ENCODE measurements around the gene TENM3.

Gene TENM3

DNA sequence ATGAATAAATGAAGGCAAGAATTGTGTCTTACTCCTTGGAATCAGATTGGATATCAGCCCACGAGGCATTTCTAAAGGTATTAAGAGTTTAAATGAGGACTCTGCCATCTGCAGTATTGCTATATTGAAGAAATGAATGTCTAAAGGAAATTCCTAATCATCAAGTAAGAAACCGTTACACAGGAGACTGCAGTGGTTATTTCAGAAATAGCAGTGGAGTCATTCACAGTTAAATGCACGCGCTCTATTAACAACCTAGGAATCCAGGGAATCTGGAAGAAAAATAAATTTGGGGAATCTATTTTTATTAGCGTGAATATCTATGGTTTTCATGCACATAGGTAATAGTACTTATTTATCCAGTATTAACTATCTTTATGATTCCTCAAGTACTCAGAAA lies 334.2 kb downstream of the TENM3 start:
- DNase-seq: no peak

DNA sequence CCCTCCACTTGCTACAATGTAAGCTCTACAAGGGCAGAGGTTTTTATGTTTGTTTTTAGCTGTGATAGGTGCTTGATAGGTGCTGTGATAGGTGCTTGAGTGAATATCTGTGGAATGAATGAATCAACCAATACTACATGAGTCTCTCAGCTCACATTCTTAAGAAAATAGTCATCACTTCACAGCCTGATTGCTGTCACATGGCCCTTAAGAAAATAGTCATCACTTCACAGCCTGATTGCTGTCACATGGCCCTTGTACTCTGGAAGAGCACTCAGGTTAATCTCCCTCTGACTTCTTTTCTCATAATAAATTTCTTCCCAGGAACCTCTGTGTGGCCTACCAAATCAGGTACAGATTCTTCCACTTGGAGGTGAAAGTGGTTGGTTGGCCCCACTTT lies 335.2 kb downstream of the TENM3 start:
- DNase-seq: no peak

DNA sequence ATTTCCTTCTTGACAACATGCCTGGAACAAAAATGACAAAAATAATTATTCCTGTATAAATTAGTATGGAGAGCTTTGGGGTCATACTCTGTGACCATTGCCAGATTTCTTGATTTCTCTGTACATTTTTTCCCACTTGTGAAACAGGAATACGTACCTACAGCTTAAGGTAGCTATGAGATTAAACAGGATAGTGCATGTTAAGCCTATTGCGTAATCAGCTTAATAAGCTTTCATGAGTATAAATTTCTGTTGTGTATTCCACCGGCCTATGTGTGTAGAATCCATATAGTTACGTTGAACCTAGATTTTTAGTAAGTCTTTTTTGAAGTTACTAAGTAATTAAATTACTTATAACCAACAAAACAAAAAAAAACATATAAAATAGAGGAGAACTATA lies 339.0 kb downstream of the TENM3 start:
- no peak for DNase-seq

DNA sequence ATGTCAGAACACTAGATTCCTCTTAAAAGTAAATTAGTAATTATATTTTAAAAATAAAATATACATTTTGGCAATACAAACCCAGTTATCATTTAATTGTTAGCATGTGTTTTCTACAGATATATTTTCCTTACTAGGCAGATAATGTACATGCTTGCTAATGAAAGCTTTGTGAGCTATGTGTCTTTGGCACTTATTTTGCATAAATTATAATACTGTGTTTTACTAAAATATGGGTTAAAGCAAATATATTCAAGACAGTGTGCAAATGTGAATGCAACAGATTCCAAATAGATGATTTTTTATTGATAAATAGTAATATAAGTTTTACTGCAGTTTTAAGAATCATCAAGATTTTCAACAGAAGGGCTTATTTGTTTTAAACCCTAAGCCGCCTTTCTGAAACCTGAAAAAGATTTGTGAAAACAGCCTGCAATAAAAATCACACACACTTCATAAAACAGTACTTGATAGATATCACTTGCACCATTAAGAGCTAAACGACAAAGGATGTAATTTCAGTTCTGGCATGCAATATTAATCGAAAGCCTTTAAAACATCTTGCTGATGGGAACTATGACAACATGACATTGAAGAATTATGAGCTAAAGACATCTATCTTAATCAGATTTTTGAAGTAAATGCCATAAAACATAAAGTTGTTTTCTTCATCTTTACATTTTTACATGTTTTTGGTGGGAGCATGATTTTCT lies 340.7 kb downstream of the TENM3 start:
- no peak for DNase-seq

DNA sequence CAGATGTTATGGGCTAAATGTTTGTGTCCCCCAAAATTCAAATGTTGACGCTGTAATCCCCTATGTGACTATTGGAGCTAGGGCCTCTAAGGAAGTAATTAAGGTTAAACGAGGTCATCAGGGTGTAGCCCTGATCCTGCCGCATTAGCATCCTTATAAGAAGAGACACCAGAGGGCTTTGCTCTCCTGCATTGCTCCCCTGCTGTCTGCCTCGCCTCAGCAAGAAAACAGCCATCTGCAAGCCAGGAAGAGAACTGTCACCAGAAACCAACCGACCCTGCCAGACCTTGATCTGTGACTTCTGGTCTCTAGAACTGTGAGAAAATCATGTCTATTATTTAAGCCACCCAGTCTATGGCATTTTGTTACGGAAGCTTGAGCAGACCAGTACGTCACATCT lies 342.1 kb downstream of the TENM3 start:
- no peak for DNase-seq

DNA sequence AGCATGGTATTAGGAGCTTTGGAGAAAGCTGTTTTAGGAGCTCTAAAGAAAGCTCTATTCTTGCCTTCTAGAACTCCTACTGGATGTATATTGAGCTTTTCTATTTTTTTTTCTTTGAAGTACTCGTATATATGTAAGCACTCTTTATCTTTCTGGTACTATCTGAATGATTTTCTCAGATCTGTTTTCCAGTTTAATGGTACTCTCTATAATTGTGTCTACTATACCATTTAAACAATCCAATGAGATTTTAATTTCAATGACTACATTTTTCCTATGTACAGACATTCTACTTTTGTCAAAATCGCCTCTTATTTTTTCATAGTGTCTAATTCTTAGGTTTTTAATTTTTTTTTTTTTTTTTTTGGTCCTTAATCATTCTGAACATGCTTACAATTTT lies 345.9 kb downstream of the TENM3 start:
- DNase-seq: no peak

DNA sequence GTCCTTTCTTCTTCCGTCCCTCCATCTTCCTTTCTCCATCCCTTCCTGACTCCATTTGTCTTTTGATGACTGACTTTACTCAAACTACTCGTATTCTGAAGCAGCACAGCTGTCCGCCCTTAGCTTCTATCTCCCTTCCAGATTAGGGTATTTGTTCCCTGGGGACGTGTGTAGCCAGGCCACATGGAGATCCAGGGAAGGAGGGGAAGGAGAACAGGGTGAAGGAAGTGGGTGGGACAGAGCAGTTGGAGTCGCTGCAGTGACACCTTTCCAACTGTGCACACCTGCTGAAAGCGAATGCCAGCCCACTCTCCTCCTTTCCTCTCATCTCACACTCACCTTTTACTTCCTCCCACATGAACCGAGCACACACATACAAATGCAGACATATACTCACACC lies 350.2 kb downstream of the TENM3 start:
- no peak for DNase-seq

DNA sequence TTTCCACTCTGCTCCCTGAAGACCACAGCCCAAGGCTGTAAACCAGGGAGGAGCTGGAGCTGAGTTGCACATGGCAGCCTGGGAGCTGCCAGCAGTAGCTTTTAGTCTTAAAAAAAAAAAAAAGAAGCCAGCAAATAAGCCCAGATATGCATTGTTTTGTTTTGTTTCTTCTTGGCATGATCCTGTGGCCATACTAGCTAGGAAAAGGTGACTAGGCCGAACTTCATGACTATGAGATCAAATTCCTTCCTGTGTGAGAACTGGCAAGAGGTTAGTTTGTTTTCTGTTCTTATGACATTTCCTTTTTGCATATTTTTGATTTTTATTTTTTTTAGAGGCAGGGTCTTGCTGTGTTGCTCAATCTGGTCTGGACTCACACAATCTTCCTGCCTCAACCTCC lies 350.7 kb downstream of the TENM3 start:
- DNase-seq: no peak

DNA sequence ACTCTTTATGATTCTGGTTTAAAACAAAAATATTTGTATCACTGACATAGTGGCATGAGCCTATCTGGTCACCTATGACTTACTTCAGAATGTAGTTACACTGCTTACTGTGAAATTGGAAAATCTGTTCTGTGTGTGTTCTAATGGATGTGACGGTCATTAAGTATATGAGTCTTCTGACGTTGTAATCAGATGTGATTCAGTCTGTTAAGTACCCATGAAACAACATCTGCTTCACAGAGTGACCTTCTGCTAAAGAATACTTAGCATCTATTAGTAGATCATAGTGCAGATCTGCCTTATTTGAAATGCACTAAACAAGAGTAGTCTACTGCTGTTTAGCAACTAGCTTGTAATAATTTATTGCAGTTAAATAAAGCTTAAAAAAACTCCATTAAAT lies 356.9 kb downstream of the TENM3 start:
- peak; percentile 13 for DNase-seq

DNA sequence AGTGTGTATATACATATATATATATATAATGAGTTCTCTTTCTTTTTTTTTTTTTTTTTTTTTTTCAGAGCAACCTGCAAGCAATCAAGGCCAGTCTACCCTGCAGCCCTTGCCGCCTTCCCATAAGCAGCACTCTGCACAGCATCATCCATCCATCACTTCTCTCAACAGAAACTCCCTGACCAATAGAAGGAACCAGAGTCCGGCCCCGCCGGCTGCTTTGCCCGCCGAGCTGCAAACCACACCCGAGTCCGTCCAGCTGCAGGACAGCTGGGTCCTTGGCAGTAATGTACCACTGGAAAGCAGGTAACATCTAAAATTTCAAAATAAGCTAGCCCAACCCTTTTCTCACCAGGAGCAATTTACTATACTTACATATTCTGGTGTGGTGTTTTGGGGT lies 357.7 kb downstream of the TENM3 start:
- DNase-seq: no peak

DNA sequence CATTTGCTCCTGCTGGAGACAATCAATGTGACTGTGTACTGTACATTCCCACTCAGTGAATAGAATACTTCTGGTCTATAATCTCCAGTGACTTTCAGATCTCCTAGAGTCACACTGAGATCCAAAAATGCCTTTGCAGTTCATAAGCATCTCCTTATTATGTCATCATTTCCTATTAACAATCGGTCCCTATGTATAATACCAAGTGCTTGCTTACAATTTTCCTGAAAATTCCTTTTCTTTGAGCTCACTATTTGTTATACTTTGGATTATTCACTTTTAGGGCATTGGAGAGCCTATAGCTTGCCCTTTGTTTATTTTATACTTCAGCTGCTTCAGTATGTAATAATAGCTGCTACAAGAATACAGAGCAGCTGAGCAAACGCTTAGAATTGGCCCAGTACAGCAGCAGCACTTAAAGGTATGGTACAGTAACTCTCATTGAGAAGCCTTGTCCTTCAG lies 361.0 kb downstream of the TENM3 start:
- peak; percentile 80 for DNase-seq

DNA sequence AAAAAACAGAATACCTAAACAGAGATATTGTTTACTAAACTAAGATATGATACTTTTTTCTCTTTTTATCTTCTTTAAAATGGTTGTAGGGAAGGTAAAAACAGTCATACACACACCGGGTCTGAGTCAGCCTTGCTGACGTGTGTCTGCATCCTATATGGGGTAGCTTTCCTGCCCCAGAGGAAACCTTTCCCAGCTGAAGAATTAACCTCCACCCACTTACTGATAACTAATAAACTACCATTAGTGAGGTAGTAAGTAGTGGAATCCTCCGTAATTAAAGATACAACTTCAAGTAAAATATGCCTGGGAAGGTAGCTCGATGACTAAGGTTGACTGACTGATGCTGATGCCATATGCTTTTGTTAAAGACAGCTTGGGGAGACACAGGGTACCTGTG lies 361.8 kb downstream of the TENM3 start:
- no peak for DNase-seq

DNA sequence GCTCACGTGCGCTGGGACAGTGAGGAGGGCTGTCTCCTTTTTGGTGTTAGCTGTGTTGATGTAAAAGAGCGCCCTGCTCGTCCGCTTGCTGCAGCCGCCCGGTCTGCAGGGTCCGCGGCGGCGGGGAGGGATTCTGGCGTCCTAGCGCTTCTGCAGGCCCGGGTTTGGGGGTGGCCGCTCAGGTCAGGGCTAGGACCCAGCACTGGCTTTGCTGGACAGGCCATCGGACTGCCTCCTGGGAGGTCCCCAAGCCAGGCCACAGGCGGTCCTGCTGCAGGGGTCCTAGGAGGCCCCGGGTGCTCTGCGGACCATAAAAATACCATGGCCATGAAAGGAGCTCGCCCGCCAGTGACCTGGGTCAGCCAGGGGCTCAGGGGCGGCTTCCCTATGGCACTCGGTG lies 365.3 kb downstream of the TENM3 start:
- no peak for DNase-seq

DNA sequence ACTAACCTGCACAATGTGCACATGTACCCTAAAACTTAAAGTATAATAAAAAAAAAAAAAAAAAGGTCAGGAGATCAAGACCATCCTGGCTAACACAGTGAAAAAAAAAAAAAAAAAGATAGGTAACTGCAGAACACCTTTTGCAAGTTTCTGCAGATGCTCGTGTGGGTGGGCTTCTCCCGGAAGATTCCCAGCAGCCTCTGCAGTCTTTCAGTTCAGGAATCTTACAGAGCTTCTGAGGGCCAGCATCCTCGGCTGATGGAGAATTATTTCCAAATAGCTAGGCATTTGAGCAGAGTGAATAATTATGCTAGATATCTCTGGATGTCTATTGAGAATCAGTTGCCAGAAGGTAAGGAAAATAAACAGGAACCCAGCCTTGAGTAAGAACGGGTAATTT lies 373.3 kb downstream of the TENM3 start:
- DNase-seq: no peak

DNA sequence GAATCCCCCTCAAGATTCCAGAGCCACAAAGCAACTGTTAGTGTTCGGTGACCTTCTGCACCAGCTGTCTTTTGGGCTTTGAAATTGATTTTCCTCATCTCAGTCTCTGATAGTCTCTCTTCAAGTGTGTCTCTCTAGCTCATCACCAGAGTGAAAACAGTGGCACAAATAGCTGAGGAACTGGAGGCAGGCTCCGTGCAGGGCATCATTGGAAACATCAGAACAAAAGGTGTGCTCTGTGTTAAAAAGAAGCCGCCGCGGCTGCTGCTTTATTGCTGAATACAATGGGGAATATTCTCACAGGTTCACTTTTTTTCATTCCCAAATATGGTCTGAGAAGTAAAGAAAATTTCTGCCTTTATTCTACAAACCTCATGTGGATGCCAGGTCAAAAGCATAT lies 376.5 kb downstream of the TENM3 start:
- DNase-seq: no peak

DNA sequence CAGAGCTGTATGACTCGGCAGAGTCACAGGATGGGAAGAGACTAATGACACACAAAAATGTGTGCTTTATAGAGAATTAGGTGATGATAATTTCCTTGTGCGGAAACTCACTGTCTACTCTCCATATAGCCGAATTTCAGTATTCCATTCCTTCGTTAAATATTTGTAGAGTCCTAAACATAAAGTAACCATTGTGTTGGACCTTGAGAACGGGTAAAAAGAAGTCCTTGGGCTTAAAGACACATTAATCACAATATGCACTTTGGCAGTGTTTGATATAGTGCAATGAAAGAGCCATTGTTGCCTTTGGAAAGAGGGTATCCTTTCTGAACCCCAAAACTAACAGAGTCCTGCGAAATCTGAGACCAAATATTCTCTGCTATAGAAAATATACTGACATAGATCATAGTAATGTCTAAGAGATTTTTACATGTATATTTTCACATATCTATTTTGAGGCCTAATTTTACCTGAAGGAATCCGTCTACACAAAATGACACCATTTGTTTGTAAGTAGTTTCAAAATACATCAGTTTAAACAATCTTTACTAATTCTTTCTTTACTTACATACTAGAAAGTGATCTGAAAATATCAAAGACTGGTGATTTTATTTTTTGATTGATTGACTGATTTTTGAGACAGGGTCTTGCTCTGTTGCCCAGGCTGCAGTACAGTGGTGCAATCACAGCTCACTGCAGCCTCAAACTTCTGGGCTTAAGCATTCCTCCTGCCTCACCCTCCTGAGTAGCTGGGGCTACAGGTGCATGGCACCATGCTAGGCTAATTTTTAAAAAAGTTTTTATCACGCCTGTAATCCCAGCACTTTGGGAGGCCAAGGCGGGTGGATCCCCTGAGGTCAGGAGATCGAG lies 377.1 kb downstream of the TENM3 start:
- no peak for DNase-seq

DNA sequence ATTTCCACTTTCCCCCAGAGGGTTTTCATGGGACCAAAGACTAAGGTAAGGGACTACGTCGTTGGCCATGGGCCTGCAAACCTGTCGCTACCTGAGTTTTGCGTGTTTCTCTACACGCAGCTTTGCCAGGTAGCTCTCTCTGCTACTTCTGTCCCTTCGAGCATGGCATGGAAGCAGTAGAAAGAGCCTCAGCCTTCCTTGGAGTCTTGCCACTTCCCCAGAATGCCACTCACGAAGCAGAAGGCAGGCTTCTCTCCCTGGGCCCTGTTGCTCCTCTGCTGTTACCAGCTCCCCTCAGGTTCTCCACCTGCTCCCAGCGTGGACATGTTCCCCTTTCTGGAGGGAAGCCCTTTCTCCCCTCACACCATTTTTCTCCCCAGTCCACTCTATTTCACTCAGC lies 381.1 kb downstream of the TENM3 start:
- no peak for DNase-seq

DNA sequence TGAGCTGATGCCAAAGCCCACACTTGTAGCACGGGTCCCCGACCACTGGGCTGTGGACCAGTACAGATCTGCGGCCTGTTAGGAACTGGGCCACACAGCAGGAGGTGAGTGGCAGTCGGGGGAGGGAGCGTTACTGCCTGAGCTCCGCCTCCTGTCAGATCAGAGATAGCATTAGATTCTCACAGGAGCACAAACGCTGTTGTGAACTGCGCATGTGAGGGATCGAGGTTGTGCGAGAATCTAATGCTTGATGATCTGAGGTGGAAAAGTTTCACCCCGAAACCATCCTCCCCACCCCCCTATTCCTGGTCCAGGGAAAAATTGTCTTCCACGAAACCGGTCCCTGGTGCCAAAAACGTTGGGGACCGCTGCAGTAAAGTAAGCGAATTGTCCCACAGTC lies 382.0 kb downstream of the TENM3 start:
- DNase-seq: no peak

DNA sequence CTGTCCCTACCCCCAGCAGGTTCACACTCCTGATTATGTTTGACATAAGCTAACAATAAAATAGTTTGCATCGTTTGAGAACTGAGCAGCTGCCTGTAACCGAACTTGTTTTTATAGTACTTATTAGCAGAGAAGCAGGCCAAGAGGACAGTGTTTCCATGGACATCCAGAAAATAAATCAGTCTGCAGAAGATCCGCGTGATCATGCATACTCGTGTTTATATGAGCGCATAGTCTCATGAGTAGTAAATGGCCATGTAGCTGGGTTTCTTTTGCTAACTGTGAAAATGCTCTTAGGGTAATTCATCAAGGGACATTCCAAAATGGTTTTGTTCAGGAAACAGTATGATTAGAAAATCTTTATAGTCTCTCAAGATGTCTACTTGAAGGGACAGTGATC lies 384.8 kb downstream of the TENM3 start:
- DNase-seq: no peak

DNA sequence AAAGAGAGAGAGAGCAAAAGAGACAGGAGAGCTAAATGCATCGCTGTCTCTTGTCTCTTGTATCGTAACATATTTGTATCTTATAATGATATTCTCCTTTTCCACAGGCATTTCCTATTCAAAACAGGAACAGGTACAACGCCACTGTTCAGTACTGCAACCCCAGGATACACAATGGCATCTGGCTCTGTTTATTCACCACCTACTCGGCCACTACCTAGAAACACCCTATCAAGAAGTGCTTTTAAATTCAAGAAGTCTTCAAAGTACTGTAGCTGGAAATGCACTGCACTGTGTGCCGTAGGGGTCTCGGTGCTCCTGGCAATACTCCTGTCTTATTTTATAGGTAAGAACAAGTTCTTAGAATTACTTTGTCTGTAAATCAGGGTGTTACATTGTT lies 385.3 kb downstream of the TENM3 start:
- no peak for DNase-seq

DNA sequence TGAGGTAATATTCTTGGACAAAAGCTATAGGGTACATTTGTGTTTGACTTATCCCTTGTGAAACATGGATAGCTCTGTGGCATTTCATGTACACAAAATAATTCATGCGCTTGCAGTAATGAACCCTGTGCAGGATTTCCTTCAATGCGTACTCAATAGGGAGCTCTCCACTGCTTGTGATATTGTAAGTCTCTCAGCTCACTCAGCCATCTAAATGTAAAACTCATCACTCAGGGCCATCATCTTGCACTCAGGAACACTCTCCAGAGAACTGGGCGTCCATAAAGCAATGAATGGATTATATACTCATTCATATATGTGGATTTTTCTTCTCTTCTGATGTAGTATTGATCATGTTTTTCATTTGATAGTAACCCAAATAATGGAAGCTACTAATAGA lies 385.9 kb downstream of the TENM3 start:
- no peak for DNase-seq

DNA sequence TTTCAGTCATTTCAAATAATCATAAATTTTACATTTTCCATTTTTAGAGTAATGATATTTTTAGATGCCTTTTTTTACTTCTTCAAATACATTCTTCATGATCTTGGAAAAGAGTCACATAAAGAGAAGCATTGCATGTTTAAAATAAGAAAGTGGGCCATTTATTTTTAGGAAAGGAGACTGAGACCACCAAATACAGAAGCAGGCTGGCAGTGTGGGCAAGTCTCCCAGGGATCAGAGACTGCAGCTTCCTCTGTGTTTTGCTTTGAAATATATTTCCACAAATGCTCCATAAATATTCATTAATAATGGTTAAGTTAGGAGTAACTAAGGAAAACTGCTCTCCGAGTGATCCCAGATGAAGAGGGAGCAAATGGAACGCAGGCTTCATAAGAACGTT lies 397.3 kb downstream of the TENM3 start:
- DNase-seq: no peak

DNA sequence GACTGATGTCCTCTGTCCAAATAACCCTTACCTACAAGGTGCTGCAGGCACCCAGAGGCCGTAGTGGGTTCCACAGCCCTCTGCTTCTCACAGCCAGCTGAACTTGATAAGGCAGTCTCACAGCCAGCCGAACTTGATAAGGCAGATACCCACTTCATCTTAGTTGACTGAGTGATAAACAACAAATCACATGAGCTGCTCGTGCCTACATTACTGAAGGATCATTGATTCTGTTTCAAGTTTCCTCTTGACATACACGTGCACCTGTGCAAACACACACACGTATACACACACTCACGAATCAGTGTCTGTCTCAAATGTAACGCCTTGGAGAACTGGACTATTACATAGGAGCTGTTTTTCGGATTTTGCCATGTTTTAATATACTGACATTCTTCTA lies 397.7 kb downstream of the TENM3 start:
- peak; percentile 88 for DNase-seq

DNA sequence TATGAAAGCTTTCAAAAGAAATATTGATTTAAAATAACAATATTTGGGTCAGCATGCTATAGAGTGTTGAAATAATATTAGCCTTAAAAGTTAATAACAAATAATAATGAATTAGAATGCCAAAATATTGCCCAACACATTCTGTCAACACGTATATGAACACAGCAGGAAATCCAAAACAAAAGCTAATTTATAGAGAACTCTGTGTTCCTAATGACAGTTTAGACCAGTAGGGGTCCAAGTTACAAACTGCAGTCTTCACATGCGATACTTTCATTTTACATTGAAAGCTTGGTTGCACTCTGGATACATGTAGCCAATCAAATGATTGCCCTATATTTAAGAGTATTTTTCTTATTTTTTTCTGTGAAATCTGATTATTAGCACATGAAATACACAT lies 399.6 kb downstream of the TENM3 start:
- peak; percentile 40 for DNase-seq
